Effector CD8-positive, alpha-beta T cell (primary cell): Measurements from ENCODE around the gene EEFSEC.
"Not testable (repeated sequence)": the region's sequence is repeated elsewhere in the genome, so short reads cannot be mapped to it uniquely, and the experiment has no call there.

Source experiments
- DNase-seq: peaks from one replicate; lab custom pipeline; 2025; lab: John Stamatoyannopoulos, UW

EEFSEC gene

GRCh38 chr3:128152419-128153155 is 694 bp upstream of the EEFSEC start:
- DNase-seq, result peak; percentile 10

- DNase-seq, result not testable (repeated sequence)
Observed at GRCh38 chr3:128154354-128154753, 1.1 kb downstream of the EEFSEC start.

GRCh38 chr3:128155616-128156360 is 2.5 kb downstream of the EEFSEC start:
- DNase-seq, result no peak

GRCh38 chr3:128160661-128161060 is 7.4 kb downstream of the EEFSEC start:
- no peak for DNase-seq

GRCh38 chr3:128163432-128163831 is 10.2 kb downstream of the EEFSEC start:
- DNase-seq, result no peak

GRCh38 chr3:128166971-128167453 is 13.7 kb downstream of the EEFSEC start:
- no peak for DNase-seq

GRCh38 chr3:128167646-128167972 is 14.3 kb downstream of the EEFSEC start:
- DNase-seq, result no peak

GRCh38 chr3:128167973-128168674 is 14.8 kb downstream of the EEFSEC start:
- DNase-seq, result no peak

- DNase-seq, result no peak
Observed at GRCh38 chr3:128168836-128169235, 15.6 kb downstream of the EEFSEC start.

- no peak for DNase-seq
Observed at GRCh38 chr3:128170866-128171516, 17.7 kb downstream of the EEFSEC start.

- no peak for DNase-seq
Observed at GRCh38 chr3:128173200-128173599, 19.9 kb downstream of the EEFSEC start.

- DNase-seq, result no peak
Observed at GRCh38 chr3:128173849-128174248, 20.6 kb downstream of the EEFSEC start.

GRCh38 chr3:128174675-128175590 is 21.7 kb downstream of the EEFSEC start:
- no peak for DNase-seq

- no peak for DNase-seq
Observed at GRCh38 chr3:128175768-128176167, 22.5 kb downstream of the EEFSEC start.

- no peak for DNase-seq
Observed at GRCh38 chr3:128176276-128176833, 23.1 kb downstream of the EEFSEC start.

- no peak for DNase-seq
Observed at GRCh38 chr3:128177865-128178264, 24.6 kb downstream of the EEFSEC start.

- DNase-seq, result no peak
Observed at GRCh38 chr3:128178782-128179483, 25.7 kb downstream of the EEFSEC start.

- DNase-seq, result no peak
Observed at GRCh38 chr3:128179484-128179819, 26.2 kb downstream of the EEFSEC start.

GRCh38 chr3:128180436-128180835 is 27.2 kb downstream of the EEFSEC start:
- no peak for DNase-seq

- DNase-seq, result no peak
Observed at GRCh38 chr3:128180913-128181312, 27.6 kb downstream of the EEFSEC start.
